Fibroblast of the aortic adventitia (primary cell): Measurements from ENCODE around the gene PATL2. TPM values are rescaled to one million over a fixed set of nuclear protein-coding genes. Genes with fewer than 3 reads are reported as not detected.
A peak's percentile ranks its signal among the peaks of the same experiment; 100 is the strongest.
"Not testable (repeated sequence)": the region's sequence is repeated elsewhere in the genome, so short reads cannot be mapped to it uniquely, and the experiment has no call there.

ENCODE experiments used
- DNase-seq: peaks from one replicate; pipeline ENCODE4 v3.0.0-alpha.2; 2010; ENCODE audit warnings: low read depth
- H3K4me3 ChIP-seq: 2 replicates; pipeline ENCODE4 v1.5.1; 2011; ENCODE audit warnings: low read depth, mild to moderate bottlenecking, control low read depth, low read length, moderate library complexity
- small RNA-seq: library from RNA; depleted of rRNA; stranded (forward); fragments of <200 nt; gene quantifications from one replicate; pipeline ENCODE3, GENCODE V24; 2012
- total RNA-seq: library from RNA; depleted of rRNA; stranded (reverse); fragments of >200 nt; gene quantifications from 2 replicates; pipeline ENCODE4 v1.2.3, GENCODE V29; 2012; ENCODE audit warnings: low replicate concordance
- TF ChIP-seq, protein P1 (sequence below): IDR thresholded peaks from 2 replicates; pipeline ENCODE4 v1.5.1; 2011; ENCODE audit warnings: mild to moderate bottlenecking, low read length, control low read depth, inconsistent platforms; ENCODE audit not compliant: insufficient read depth

Gene PATL2
- total RNA-seq, 1 donor = 0.72 TPM

DNA sequence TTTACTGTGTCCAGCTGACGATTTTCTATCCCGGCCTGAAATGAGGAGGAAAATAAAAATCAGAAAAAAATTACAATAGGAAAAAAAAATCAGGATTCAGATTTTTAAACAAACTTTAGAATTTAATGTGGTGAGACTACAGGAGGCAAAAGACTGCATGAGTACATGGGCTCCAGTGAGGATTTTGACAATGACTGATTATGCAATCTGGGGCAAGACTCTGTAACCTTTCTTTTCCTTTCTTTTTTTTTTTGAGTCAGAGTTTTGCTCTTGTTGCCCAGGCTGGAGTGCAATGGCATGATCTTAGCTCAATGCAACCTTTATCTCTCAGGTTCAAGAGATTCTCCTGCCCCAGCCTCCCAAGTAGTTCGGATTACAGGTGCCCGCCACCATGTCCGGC is 77.5 kb downstream of the PATL2 start:
- DNase-seq = peak; percentile 85
- TF ChIP-seq, protein P1, sequence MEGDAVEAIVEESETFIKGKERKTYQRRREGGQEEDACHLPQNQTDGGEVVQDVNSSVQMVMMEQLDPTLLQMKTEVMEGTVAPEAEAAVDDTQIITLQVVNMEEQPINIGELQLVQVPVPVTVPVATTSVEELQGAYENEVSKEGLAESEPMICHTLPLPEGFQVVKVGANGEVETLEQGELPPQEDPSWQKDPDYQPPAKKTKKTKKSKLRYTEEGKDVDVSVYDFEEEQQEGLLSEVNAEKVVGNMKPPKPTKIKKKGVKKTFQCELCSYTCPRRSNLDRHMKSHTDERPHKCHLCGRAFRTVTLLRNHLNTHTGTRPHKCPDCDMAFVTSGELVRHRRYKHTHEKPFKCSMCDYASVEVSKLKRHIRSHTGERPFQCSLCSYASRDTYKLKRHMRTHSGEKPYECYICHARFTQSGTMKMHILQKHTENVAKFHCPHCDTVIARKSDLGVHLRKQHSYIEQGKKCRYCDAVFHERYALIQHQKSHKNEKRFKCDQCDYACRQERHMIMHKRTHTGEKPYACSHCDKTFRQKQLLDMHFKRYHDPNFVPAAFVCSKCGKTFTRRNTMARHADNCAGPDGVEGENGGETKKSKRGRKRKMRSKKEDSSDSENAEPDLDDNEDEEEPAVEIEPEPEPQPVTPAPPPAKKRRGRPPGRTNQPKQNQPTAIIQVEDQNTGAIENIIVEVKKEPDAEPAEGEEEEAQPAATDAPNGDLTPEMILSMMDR = no peak
- H3K4me3 ChIP-seq = no peak overlapping the region

DNA sequence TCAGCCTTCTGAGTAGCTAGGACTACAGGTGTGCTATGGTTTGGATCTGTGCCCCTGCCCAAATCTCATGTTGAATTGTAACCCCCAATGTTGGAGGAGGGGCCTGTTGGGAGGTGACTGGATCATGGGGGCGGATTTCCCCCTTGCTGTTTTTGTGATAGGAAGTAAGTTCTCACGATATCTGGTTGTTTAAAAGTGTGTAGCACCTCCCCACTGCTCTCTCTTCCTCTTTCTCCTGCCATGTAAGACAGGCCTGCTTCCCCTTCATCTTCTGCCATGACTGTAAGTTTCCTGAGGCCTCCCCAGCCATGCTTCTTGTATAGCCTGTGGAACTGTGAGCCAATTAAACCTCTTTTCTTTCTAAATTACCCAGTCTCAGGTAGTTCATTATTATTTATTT is 85.8 kb downstream of the PATL2 start:
- not testable (repeated sequence) for DNase-seq, H3K4me3 ChIP-seq

DNA sequence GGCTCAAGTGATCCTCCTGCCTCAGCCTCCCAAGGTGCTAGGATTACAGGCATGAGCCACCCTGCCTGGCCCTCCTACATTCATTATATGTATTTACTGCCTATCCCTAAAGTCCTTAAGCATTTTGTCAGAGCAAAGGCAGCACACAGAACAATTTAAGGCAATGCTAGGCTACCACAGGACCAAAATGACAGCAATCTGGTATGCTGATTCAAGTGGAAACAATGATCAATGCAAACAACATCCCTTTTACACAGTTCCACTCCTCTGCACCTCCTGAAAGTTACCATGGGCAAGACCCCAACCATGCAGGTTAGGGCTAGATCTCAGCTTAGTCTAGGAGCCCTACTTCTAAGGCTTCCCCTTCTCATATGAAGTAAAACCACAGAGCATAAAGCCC is 87.9 kb downstream of the PATL2 start:
- H3K4me3 ChIP-seq = no peak overlapping the region
- TF ChIP-seq, protein P1 = no peak
- no peak for DNase-seq

DNA sequence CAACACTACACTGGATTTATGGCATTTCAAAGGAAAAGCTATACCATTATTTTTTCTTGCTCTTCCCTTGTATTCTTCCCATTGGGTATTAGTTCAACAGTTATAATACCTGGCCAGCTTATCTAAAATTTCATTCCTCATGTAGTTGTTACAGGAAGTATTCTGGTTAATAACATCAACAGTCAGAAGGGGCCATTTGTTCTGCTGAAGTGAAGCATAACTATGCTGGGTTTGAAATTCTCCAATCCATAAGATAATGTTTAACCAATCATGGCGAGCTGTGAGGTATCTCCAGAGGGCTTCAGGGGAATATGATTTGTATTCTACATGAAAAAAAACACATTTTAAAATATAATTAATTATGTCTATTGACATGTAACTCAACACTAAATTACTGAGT is 91.0 kb downstream of the PATL2 start:
- no peak for DNase-seq
- TF ChIP-seq, protein P1 = no peak

DNA sequence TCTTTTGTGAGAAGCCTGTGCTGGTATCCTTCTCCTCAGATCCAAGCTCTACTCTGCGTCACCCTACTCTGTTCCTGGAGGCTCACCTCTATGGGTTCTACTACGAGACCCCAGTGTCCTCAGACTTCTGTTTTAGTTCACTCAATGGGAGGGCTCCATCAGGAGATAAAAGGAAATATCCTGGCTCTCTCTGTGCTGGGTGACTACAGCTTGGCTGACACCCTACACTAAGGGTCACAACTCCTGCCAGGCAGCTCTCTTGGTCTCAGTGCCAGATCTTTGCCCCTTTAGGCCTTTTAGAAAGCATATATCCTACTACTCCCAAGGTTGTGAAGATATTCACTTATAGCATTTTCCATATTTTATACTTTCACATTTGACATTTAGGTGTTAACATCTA is 94.1 kb downstream of the PATL2 start:
- H3K4me3 ChIP-seq = no peak overlapping the region
- DNase-seq = no peak
- TF ChIP-seq, protein P1 = no peak

More for the DNA sequence above, 91.0 kb downstream of the PATL2 start:
- no peak overlapping the region for H3K4me3 ChIP-seq

Small RNA genes lying within 50 kb of the gene (small RNA-seq; reads per million reads assigned to genes)
- gene RF00019 = not detected

Other genes starting within 250 kb of the PATL2 start
- gene EIF3J, start 174.2 kb downstream of the PATL2 start, total RNA-seq = 36.7 and 62.9 TPM in 2 replicates
- 67.5 and 84.8 TPM in 2 replicates for gene SPG11, start 47.7 kb downstream of the PATL2 start, total RNA-seq
- gene B2M, start 194 bp upstream of the PATL2 start, total RNA-seq = 2,390 and 3,757 TPM in 2 replicates
- gene TRIM69, start 25.2 kb upstream of the PATL2 start, total RNA-seq = 9.5 and 17.9 TPM in 2 replicates
- gene TERB2, start 245.4 kb upstream of the PATL2 start, total RNA-seq = not detected in 2 replicates